ENCODE measurements around the gene MYRF. TPM values are rescaled to one million over a fixed set of nuclear protein-coding genes. Genes with fewer than 3 reads are reported as not detected.

Gene MYRF
- total and polyA plus RNA-seq, 2 of the 13 experiments (the other 11 are each of a cell fraction or from before 2014, with no cell fraction given): 10.2 to 25.9 TPM

DNA sequence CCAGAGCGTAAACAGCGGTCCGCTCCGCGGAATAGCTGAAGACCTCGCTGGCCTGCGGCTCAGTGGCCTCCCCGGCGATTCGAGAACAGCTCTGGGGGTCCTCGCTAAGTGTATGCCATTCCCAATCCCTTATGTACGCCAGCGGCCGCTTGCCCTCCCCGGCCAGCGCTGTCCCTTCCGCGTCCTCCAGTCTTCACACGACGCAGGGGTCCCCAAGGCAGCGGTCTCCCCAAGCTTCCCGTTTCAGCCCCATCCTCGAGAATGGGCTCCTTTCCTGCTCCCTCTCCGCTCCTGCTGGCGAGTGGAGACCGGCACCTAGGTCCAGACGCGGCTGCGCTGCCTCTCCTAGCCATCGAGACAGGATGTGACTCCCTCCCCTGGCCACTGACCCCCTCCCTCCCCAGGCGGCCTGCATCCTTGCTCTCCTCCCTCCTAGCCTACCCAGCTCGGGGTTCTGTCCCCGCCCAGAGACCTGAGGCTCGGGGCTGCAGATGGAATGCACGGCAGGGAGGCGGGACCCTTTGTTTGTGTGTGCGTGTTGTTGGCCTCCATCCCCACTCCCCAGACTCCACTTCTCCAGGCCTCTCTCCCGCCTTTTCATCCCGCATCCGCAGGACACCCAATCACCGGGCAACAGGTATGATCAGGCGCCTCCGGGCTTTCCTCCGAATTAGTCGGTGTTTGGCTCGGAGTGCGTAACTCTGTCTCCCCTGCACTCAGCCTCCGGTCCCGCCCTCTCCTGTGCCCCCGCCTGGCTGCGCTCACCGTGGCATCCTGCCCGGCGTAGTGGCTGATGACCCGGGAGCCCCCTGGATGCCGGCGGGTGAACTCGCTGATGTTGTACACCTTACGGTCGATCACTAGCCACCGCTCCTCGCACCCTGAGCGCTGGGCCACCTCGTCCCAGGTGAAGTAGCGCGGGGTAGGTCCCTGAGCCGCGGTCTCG, 63.6 kb downstream of the MYRF start (continued):
- no peak for TF ChIP-seq ZNF484 (CRISPR knock-in tag; IDR thresholded peaks at IDR 0.05; ENCODE audit: borderline replicate concordance, low read depth)
- TF ChIP-seq, protein P1, sequence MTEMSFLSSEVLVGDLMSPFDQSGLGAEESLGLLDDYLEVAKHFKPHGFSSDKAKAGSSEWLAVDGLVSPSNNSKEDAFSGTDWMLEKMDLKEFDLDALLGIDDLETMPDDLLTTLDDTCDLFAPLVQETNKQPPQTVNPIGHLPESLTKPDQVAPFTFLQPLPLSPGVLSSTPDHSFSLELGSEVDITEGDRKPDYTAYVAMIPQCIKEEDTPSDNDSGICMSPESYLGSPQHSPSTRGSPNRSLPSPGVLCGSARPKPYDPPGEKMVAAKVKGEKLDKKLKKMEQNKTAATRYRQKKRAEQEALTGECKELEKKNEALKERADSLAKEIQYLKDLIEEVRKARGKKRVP (CRISPR knock-in tag; IDR thresholded peaks at IDR 0.05): no peak; a peak in 1 of 4 replicates
- TF ChIP-seq, protein P2, sequence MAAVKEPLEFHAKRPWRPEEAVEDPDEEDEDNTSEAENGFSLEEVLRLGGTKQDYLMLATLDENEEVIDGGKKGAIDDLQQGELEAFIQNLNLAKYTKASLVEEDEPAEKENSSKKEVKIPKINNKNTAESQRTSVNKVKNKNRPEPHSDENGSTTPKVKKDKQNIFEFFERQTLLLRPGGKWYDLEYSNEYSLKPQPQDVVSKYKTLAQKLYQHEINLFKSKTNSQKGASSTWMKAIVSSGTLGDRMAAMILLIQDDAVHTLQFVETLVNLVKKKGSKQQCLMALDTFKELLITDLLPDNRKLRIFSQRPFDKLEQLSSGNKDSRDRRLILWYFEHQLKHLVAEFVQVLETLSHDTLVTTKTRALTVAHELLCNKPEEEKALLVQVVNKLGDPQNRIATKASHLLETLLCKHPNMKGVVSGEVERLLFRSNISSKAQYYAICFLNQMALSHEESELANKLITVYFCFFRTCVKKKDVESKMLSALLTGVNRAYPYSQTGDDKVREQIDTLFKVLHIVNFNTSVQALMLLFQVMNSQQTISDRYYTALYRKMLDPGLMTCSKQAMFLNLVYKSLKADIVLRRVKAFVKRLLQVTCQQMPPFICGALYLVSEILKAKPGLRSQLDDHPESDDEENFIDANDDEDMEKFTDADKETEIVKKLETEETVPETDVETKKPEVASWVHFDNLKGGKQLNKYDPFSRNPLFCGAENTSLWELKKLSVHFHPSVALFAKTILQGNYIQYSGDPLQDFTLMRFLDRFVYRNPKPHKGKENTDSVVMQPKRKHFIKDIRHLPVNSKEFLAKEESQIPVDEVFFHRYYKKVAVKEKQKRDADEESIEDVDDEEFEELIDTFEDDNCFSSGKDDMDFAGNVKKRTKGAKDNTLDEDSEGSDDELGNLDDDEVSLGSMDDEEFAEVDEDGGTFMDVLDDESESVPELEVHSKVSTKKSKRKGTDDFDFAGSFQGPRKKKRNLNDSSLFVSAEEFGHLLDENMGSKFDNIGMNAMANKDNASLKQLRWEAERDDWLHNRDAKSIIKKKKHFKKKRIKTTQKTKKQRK (IDR thresholded peaks at IDR 0.05; ENCODE audit: low read length): no peak
- no peak for TF ChIP-seq KDM4B (CRISPR knock-in tag; IDR thresholded peaks at IDR 0.05)
- no peak for TF ChIP-seq ZBTB7A (CRISPR knock-in tag; IDR thresholded peaks at IDR 0.05)
- 0 out of 2 replicates have a peak, but pooled peaks have one; percentile 10 for TF ChIP-seq GATAD1 (CRISPR knock-in tag; IDR thresholded peaks at IDR 0.05)
- no peak for TF ChIP-seq NFRKB (IDR thresholded peaks at IDR 0.05)
- TF ChIP-seq, protein P3, sequence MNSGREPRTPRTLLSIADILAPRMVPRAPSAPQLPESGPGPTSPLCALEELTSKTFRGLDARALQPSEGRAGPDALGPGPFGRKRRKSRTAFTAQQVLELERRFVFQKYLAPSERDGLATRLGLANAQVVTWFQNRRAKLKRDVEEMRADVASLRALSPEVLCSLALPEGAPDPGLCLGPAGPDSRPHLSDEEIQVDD (CRISPR knock-in tag; IDR thresholded peaks at IDR 0.05; ENCODE audit: borderline replicate concordance): no peak
- TF ChIP-seq EEA1 (CRISPR knock-in tag; IDR thresholded peaks at IDR 0.05; ENCODE audit: borderline replicate concordance): peak; percentile 61; the same call in 1 of the 2 replicates
- TF ChIP-seq PHF20 (CRISPR knock-in tag; IDR thresholded peaks at IDR 0.05): no peak; the same call in 1 of the 2 replicates
- TF ChIP-seq, protein P4, sequence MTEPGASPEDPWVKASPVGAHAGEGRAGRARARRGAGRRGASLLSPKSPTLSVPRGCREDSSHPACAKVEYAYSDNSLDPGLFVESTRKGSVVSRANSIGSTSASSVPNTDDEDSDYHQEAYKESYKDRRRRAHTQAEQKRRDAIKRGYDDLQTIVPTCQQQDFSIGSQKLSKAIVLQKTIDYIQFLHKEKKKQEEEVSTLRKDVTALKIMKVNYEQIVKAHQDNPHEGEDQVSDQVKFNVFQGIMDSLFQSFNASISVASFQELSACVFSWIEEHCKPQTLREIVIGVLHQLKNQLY (CRISPR knock-in tag; IDR thresholded peaks at IDR 0.05): no peak
- 0 out of 2 replicates have a peak, but pooled peaks have one; percentile 13 for TF ChIP-seq GPN1 (CRISPR knock-in tag; IDR thresholded peaks at IDR 0.05; ENCODE audit: borderline replicate concordance)
- TF ChIP-seq ZNF768 (CRISPR knock-in tag; IDR thresholded peaks at IDR 0.05): peak; percentile 2; the same call in 1 of the 2 replicates
- no peak for TF ChIP-seq ZNF337 (CRISPR knock-in tag; IDR thresholded peaks at IDR 0.05; ENCODE audit: borderline replicate concordance, low read depth)
- TF ChIP-seq, protein P5, sequence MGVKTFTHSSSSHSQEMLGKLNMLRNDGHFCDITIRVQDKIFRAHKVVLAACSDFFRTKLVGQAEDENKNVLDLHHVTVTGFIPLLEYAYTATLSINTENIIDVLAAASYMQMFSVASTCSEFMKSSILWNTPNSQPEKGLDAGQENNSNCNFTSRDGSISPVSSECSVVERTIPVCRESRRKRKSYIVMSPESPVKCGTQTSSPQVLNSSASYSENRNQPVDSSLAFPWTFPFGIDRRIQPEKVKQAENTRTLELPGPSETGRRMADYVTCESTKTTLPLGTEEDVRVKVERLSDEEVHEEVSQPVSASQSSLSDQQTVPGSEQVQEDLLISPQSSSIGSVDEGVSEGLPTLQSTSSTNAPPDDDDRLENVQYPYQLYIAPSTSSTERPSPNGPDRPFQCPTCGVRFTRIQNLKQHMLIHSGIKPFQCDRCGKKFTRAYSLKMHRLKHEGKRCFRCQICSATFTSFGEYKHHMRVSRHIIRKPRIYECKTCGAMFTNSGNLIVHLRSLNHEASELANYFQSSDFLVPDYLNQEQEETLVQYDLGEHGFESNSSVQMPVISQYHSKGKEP (CRISPR knock-in tag; IDR thresholded peaks at IDR 0.05): no peak
- no peak for TF ChIP-seq ZNF446 (CRISPR knock-in tag; IDR thresholded peaks at IDR 0.05)
- TF ChIP-seq, protein P6, sequence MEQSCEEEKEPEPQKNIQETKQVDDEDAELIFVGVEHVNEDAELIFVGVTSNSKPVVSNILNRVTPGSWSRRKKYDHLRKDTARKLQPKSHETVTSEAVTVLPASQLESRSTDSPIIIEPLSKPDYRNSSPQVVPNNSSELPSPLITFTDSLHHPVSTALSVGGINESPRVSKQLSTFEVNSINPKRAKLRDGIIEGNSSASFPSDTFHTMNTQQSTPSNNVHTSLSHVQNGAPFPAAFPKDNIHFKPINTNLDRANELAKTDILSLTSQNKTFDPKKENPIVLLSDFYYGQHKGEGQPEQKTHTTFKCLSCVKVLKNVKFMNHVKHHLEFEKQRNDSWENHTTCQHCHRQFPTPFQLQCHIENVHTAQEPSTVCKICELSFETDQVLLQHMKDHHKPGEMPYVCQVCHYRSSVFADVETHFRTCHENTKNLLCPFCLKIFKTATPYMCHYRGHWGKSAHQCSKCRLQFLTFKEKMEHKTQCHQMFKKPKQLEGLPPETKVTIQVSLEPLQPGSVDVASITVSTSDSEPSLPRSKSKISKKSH (CRISPR knock-in tag; IDR thresholded peaks at IDR 0.05; ENCODE audit: borderline replicate concordance): no peak
- TF ChIP-seq ZSCAN9 (CRISPR knock-in tag; IDR thresholded peaks at IDR 0.05; ENCODE audit: borderline replicate concordance): no peak; the same call in 1 of the 2 replicates
- TF ChIP-seq ZNF468 (CRISPR knock-in tag; IDR thresholded peaks at IDR 0.05): no peak
- no peak for TF ChIP-seq ZNF569 (CRISPR knock-in tag; IDR thresholded peaks at IDR 0.05; ENCODE audit: borderline replicate concordance)

Measured in HepG2 (cell line).